ENCODE results near the gene KISS1.

Gene KISS1

GRCh38 chr1:204218552-204218951, 22.3 kb upstream of the KISS1 start:
- no peak for DNase-seq (ENCODE audit: low read depth in 4 of 4, low spot score in 1 of 4)

DNA sequence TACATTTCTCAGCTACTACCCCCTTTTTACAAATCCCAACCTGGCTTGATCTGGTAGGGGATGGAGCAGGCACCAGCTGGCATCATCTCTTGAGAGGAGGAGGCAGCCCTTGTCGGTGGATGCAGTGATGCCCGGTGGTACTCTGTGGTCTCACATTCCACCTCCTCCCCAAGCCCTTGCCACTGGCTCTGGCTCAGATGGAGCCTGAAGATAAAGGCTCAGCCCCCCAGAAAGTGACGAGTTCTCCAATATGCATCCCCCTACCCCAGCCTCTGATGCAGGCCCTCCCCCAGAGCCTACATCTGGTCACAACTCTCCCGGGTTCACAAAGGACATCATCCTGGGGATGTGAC, 21.3 kb upstream of the KISS1 start:
- no peak for DNase-seq (ENCODE audit: low read depth in 4 of 4, low spot score in 1 of 4)

GRCh38 chr1:204216880-204217647, 20.8 kb upstream of the KISS1 start:
- DNase-seq (ENCODE audit: low read depth in 4 of 4, low spot score in 1 of 4): no peak

DNA sequence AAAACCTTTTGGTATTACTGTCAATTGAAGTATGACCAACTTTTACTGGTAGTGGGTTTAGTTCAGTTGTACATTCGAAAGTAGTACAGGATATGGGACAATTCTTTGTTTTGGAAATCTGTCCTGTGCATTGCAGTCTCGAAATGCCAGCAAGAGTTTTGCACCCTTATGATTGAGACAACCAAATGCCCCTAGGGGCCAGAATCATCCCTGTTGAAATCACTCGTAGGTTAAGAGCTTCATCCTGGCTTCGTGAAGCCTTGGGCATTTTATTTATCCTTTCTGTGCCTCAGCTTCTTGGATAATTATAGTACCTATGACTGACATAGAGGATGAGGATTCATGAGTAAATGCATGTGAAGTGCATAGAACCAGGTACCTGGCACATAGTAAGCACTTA, 19.9 kb upstream of the KISS1 start:
- no peak for DNase-seq (ENCODE audit: low read depth in 4 of 4, low spot score in 1 of 4)

DNA sequence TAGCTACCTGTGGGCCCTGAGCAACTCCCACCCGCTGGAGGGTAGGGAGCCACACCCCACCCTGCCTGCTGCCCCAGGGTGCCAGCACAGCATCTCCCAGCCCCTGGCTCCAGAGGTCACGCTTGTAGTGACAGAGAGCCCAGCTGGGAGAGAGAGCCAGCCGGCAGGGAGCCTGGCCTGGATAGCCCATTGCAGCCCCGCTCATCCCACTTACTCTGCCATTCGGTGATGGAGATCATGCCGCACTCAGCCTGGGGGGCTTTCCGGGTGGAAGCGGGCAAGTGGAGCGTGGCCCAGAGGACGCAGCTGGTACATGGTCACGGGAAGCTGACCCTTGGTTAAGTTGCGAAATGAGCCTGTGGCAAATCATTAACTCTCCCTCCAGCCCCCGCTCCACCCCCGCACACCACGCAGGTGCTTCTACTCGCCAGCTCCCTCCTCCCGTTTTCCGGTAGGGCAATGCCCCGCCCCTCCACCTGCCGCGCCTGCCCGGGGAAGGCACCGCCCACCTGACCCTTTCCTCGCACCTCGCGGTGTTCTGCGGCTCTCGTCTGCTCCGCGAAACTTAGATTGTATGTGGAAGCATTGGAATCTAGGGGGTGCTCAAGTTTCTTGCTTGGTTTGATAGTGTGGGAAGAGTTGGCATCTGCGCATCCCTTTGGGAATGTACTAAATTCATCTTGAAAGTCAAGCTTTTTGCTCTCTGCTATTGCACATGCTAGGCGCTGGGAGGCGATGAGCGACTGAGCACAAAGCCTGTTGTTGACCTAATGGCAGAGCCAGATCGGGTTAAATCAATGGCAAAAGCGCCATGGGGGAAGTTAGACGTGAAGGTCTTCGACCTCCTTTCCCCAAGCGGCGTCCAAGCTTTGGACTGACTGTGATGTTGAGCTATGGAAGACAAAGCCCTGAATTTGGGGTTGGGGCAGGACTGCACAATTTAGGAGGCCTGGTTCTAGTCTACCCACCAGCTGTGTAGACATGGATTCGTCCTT, 17.7 kb upstream of the KISS1 start, which contains the start of gene GOLT1A:
GOLT1A (minus strand) TSS at position 321 of the 995 bp plus-strand sequence; CDS start at position 239, 82 bp downstream.
- peak in 2 of 4 experiments; percentile 21 to 41 for DNase-seq (ENCODE audit: low read depth in 4 of 4, low spot score in 1 of 4)

DNA sequence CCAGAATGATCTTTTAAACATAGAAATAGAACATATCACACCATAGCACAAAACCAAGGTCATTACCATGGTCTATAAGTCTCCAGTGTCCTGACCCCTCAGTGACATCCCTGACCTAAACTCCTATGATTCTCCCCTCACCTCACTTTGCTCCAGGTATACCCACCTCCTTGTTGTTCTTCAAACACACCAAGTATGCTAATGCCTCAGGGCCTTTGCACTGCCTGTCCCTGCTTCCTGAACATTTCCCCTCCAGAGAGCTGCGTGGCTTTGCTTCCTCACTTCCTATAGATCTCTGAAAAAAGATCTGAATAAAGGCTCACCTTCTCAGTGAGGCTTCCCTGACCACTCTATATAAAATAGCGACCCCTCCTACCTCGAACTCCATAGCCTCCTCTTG, 16.4 kb upstream of the KISS1 start:
- DNase-seq (ENCODE audit: low read depth in 4 of 4, low spot score in 1 of 4): no peak

DNA sequence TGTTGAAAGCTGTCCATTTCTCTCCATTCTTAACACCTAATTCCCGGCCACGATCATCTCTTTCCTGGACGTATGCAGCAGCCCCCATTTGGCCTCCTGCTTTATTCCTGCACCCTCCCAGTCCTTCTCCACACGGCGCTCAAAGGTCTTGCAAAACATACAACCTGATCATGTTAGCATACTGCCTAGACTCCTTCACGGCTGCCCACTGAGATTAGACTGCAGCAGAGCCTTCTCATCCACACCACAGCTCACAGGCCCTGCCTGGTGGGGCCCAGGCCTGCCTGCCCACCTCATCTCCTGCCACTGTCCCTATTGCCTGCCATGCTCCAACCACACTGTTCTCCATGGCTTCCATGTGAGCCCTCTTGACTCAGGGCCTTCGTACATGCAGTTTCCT, 14.8 kb upstream of the KISS1 start:
- DNase-seq (ENCODE audit: low read depth in 4 of 4, low spot score in 1 of 4): no peak

DNA sequence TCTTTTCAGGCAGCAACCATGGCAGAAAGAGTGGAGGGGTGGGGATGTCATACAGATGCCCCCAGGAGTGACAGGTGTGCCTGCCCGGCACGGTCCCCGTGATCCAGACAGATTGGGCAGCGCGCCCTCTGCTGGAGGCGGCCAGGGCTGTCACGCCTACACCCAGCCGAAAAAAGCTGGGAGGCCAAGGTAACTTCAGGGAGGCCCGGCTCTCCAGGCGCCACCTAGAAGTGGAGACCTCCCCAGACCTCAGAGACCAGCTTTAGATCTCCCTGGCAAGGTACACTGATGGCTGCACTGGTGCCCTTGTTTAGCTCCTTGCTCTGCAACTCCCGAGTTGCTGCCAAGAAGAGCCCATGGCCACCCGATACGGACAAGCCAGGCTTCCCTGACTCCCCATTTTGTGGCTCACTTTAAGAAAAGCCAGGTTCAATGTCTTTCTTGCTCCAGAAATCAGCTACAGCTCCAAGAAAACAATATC, 10.9 kb upstream of the KISS1 start:
- DNase-seq (ENCODE audit: low read depth in 4 of 4, low spot score in 1 of 4): peak; percentile 59 to 74 (median 66)

- no peak for DNase-seq (ENCODE audit: low read depth in 4 of 4, low spot score in 1 of 4)
Measured at GRCh38 chr1:204206121-204206520, 9.8 kb upstream of the KISS1 start.

DNA sequence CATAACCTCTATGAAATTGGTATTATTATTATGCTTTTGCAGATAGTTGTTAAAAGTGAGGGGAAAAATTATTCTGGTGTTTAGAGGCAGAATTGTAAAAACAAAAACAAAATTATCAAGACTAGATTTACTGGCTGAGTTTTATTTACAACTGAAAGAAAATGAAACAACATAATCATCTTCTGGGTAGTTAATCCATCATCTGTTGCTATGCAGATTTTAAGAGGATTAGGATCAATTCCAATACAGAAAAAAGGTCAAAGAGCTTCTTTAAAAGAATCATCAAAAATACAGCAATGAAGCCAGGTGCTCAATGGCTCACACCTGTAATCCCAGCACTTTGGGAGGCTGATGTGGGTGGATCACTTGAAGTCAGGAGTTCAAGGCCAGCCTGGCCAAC, 9.2 kb upstream of the KISS1 start:
- DNase-seq (ENCODE audit: low read depth in 4 of 4, low spot score in 1 of 4): no peak

DNA sequence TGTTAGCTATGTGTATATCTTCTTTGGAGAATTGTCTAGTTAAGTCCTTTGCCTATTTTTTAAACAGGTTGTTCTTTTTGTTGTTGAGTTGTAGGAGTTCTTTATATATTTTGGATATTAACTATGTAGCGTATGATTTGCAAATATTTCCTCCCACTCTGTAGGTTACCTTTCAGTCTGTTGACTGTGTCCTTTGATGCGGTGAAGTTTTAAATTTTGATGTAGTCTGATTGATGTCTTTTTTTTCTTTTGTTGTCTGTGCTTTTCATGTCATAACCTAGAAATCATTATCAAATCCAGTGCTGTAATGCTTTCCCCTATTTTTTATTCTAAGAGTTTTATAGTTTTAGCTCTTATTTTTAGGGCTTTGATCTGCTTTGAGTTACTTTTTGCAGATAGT, 8.7 kb upstream of the KISS1 start:
- no peak for DNase-seq (ENCODE audit: low read depth in 4 of 4, low spot score in 1 of 4)

GRCh38 chr1:204203206-204203767, 7.0 kb upstream of the KISS1 start:
- no peak for DNase-seq (ENCODE audit: low read depth in 4 of 4, low spot score in 1 of 4)

- DNase-seq (ENCODE audit: low read depth in 4 of 4, low spot score in 1 of 4): no peak
Measured at GRCh38 chr1:204202481-204202880, 6.2 kb upstream of the KISS1 start.

DNA sequence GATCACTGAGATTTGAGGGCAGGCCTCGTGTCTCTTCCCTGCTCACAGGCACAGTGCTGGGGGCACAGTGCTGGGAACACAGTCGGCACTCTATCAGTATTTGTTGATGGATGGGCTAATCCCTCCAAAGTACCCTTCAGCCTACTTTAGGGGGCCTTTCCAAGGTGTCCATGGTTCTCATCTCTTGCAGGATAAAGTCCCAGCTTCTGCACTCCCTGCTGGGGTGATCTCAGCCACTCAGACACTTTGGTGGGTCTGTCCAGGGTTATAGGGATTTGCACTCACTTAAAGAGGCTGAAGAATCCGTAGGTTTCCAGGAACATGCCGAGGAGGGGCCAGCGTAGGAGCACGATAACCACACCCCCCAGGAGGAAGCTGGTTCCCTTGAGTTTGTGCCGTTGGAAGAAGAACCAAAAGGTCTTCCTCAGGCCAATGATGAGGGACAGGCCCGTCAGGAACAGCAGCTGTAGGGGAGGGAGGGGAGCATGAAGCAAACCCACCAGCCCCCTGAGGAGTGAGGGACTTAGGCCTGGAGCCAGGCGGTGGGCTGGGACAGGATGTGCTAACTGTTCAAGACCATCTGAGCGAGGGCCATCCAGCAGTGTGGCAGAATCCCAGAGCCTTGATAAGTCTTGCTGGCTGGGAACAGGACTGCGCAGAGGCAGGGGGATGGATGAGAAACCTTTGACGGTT, 5.2 kb upstream of the KISS1 start:
- DNase-seq (ENCODE audit: low read depth in 4 of 4, low spot score in 1 of 4): no peak

GRCh38 chr1:204199579-204199978, 3.3 kb upstream of the KISS1 start:
- DNase-seq (ENCODE audit: low read depth in 4 of 4, low spot score in 1 of 4): no peak

DNA sequence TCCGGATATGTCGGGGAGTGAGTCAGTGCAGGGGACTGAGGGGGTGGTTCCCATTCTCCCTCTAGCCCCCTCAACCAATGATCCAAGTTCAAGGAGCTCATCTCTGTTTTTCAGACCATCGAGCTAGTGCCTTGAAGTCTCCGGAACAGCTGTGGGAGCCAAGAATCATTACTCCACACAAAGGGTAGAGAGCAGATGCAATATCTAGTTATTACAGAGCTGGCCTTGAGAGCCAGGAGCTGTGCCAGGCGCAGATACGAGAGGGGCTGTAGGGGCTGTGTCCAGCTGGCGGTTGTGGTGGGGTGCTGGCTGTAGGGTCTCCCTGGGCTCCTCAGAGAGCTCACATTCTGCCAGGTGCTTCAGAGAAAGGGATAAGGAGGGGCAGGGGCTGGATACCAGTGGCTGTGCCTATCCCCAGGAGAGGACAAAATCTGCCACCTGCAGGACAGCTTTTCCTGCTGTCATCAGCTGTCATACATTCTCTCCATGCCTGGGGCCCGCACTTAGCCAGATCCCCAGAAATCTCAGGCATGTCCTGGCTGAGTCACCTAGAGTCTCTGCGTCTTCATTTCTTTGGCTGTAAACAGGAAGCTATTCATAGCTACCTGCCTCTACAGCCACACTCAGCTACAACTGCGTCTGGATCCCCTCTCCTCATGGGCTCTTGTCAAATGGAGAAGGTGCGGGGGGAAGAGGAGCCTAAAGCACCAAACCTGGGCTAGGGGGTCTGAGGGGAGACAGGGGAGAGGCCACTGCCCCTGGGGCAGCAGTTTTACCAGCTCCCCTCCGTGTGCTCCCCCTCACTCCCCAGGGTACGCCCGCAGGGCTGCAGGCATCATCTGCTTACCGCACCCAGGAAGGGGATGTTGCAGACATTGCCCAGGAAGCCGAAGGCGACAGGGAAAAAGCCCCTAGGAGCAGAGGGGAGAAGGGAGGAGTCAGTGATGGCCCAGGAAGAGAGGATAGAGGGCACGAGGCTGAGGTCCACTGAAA, 2.4 kb upstream of the KISS1 start:
- DNase-seq (ENCODE audit: low read depth in 4 of 4, low spot score in 1 of 4): no peak

DNA sequence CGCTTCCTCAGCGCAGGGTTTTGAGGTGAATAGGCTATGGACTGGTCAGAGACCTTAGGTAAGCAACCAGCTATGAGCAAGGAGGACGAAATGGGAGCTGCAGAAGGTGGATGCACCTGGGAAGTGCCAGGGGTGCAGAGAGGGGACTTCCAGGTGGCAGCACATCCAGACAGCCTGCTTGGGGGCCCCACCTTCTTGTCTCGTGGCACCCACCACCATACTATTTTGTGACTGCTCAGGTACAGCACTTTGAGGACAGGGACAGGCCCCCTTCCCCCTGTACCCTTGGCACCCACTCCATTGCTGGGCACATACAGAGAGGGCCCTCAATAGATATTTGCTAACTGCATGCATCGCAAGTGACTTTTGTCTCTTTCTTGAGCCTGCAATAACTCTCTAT, 777 bp upstream of the KISS1 start:
- no peak for DNase-seq (ENCODE audit: low read depth in 4 of 4, low spot score in 1 of 4)

GRCh38 chr1:204194771-204195170, 1.5 kb downstream of the KISS1 start:
- DNase-seq (ENCODE audit: low read depth in 4 of 4, low spot score in 1 of 4): no peak

DNA sequence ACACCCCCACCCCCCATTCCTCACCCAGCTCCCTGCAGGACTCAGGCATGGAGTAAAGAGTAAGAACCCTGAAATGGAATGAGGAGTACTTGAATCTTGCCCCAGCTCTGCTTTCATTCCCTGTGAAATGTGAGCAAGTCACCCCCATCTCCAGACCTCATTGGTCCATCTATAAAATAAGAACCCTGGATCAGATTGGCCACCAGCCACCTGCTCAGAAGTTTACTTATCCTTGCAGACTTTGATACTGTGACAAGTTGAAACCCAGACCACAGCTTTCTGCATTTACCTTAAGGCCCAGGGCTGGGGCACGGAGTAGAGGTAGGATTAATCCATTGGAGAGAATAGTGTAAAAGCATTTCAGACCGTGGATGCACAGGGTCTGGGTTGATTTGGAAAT, 2.2 kb downstream of the KISS1 start:
- no peak for DNase-seq (ENCODE audit: low read depth in 4 of 4, low spot score in 1 of 4)
